Stimulated activated CD4-positive, alpha-beta T cell treated with anti-CD3 and anti-CD28 coated beads, TNF-alpha, amount 100 ng/mL, for 24 hours (primary cell): ENCODE measurements around the gene IQCC.

ENCODE experiments used
- DNase-seq, 3 experiments: peaks; one replicate each; pipeline ENCODE4 v3.0.0-alpha.2; 2020; ENCODE audit warnings: low read depth in 3 of 3

IQCC gene

GRCh38 chr1:32256473-32257226 is 51.2 kb downstream of the IQCC start:
- DNase-seq, result no peak

GRCh38 chr1:32257227-32257508 is 51.7 kb downstream of the IQCC start:
- DNase-seq, result no peak
